GM23338 (cell line): ENCODE data around the gene PROCA1. TPM values are rescaled to one million over a fixed set of nuclear protein-coding genes. Genes with fewer than 3 reads are reported as not detected.
"Not testable (repeated sequence)": the region's sequence is repeated elsewhere in the genome, so short reads cannot be mapped to it uniquely, and the experiment has no call there.

Source experiments
- ATAC-seq: fragments of 200-7000 bp; cut with Tn5 transposase; 3 replicates; pipeline ENCODE4 v1.9.1; 2020
- DNase-seq: peaks from one replicate; pipeline ENCODE4 v3.0.0-alpha.2; 2015; ENCODE audit warnings: low spot score
- H2AFZ ChIP-seq: fragments of 200-600 bp; sonication (generic); 2 replicates; pipeline ENCODE4 v1.8.0; 2016; ENCODE audit warnings: antibody characterized with exemption, mild to moderate bottlenecking, moderate library complexity
- H3F3A ChIP-seq: fragments of 200-600 bp; sonication (generic); replicated peaks from 2 replicates; pipeline ENCODE4 v1.8.0; 2017; ENCODE audit warnings: antibody characterized with exemption, mixed run types, low read depth
- H3K27ac ChIP-seq: fragments of 200-600 bp; sonication (generic); 2 replicates; pipeline ENCODE4 v1.6.1; 2016; ENCODE audit warnings: low read depth
- H3K27me3 ChIP-seq: fragments of 200-600 bp; sonication (generic); 2 replicates; pipeline ENCODE4 v1.8.0; 2016; ENCODE audit warnings: mild to moderate bottlenecking, mixed run types, moderate library complexity; ENCODE audit not compliant: insufficient read depth
- H3K36me3 ChIP-seq: fragments of 200-600 bp; sonication (generic); 2 replicates; pipeline ENCODE4 v1.8.0; 2016; ENCODE audit warnings: mild to moderate bottlenecking; ENCODE audit not compliant: insufficient read depth
- H3K4me1 ChIP-seq: fragments of 200-600 bp; sonication (generic); 2 replicates; pipeline ENCODE4 v1.8.0; 2016; ENCODE audit warnings: mild to moderate bottlenecking, moderate library complexity; ENCODE audit not compliant: insufficient read depth
- H3K4me2 ChIP-seq: fragments of 200-600 bp; sonication (generic); 2 replicates; pipeline ENCODE4 v1.7.1; 2017; ENCODE audit warnings: mixed run types
- H3K4me3 ChIP-seq: fragments of 200-600 bp; sonication (generic); 2 replicates; pipeline ENCODE4 v1.6.1; 2016; ENCODE audit warnings: mixed run types
- H3K79me2 ChIP-seq: fragments of 200-600 bp; sonication (generic); replicated peaks from 2 replicates; pipeline ENCODE4 v1.8.0; 2017; ENCODE audit warnings: mild to moderate bottlenecking; ENCODE audit not compliant: insufficient read depth
- H3K9me2 ChIP-seq: fragments of 200-600 bp; sonication (generic); 2 replicates; pipeline ENCODE4 v1.8.0; 2017; ENCODE audit not compliant: insufficient read depth
- H4K20me1 ChIP-seq: fragments of 200-600 bp; sonication (generic); replicated peaks from 2 replicates; pipeline ENCODE4 v1.8.0; 2017; ENCODE audit warnings: mild to moderate bottlenecking; ENCODE audit not compliant: insufficient read depth
- H3K27ac Mint-ChIP-seq: 2 replicates; pipeline ENCODE4 v1.8.0; 2020; ENCODE audit warnings: inconsistent platforms, mild to moderate bottlenecking, moderate library complexity, mixed read lengths
- H3K27me3 Mint-ChIP-seq: 3 replicates; pipeline ENCODE4 v1.8.0; 2022; ENCODE audit warnings: low read depth, mild to moderate bottlenecking, moderate library complexity, mixed read lengths, inconsistent platforms; ENCODE audit not compliant: insufficient read depth, poor library complexity
- H3K36me3 Mint-ChIP-seq: 3 replicates; pipeline ENCODE4 v1.8.0; 2021; ENCODE audit warnings: low read depth, mild to moderate bottlenecking, inconsistent platforms, moderate library complexity, mixed read lengths
- H3K4me1 Mint-ChIP-seq: 3 replicates; pipeline ENCODE4 v1.8.0; 2020; ENCODE audit warnings: mild to moderate bottlenecking, inconsistent platforms, mixed read lengths
- H3K4me3 Mint-ChIP-seq: 3 replicates; pipeline ENCODE4 v1.8.0; 2021; ENCODE audit warnings: moderate library complexity, mild to moderate bottlenecking, inconsistent platforms, mixed read lengths
- H3K9me3 Mint-ChIP-seq: 3 replicates; pipeline ENCODE4 v1.8.0; 2020; ENCODE audit warnings: moderate library complexity, mild to moderate bottlenecking, inconsistent platforms, mixed read lengths
- CREB1 ChIP-seq: fragments of 250-450 bp; sonication (Bioruptor Pico); IDR thresholded peaks from 2 replicates; pipeline ENCODE4 v1.5.0; 2020; ENCODE audit warnings: low read depth, mild to moderate bottlenecking, moderate library complexity
- ETS1 ChIP-seq: IDR thresholded peaks from 2 replicates; pipeline ENCODE4 v1.6.1; 2016; ENCODE audit warnings: antibody characterized with exemption
- EZH2 ChIP-seq: fragments of 200-600 bp; sonication (generic); IDR thresholded peaks from one replicate; pipeline ENCODE4 v1.8.0; 2017; ENCODE audit warnings: antibody characterized with exemption, mild to moderate bottlenecking, low read depth; ENCODE audit not compliant: unreplicated experiment
- JUNB ChIP-seq: IDR thresholded peaks from one replicate; pipeline ENCODE4 v1.6.1; 2016; ENCODE audit warnings: antibody characterized with exemption; ENCODE audit not compliant: unreplicated experiment
- NANOG ChIP-seq: IDR thresholded peaks from 2 replicates; pipeline ENCODE4 v1.6.1; 2016; ENCODE audit warnings: antibody characterized with exemption, borderline replicate concordance
- POLR2AphosphoS5 ChIP-seq: IDR thresholded peaks from 2 replicates; pipeline ENCODE4 v1.6.1; 2016; ENCODE audit warnings: antibody characterized with exemption, low read depth
- REST ChIP-seq: IDR thresholded peaks from one replicate; pipeline ENCODE4 v1.6.1; 2018; ENCODE audit warnings: antibody characterized with exemption; ENCODE audit not compliant: unreplicated experiment
- STAT1 ChIP-seq: IDR thresholded peaks from one replicate; pipeline ENCODE4 v1.6.1; 2016; ENCODE audit warnings: antibody characterized with exemption; ENCODE audit not compliant: unreplicated experiment
- ZNF331 ChIP-seq: fragments of 250-450 bp; sonication (Bioruptor Pico); IDR thresholded peaks from 2 replicates; pipeline ENCODE4 v1.5.0; 2020; ENCODE audit warnings: low read depth, mild to moderate bottlenecking, moderate library complexity
- ZNF462 ChIP-seq: fragments of 250-450 bp; sonication (Bioruptor Pico); IDR thresholded peaks from 2 replicates; pipeline ENCODE4 v1.5.0; 2020; ENCODE audit warnings: mild to moderate bottlenecking, moderate library complexity
- polyA plus RNA-seq: library from polyadenylated mRNA; unstranded; fragments of >200 nt; fragmentation: Nextera tagmentation; extraction: Ambion mirVana; gene quantifications from 2 replicates; pipeline ENCODE4 v1.2.1, GENCODE V29; 2016
- total RNA-seq: library from RNA; depleted of rRNA; stranded (reverse); fragments of >200 nt; shearing (Covaris generic); gene quantifications from 2 replicates; pipeline ENCODE4 v1.2.3, GENCODE V29; 2014

The PROCA1 gene
- total and polyA plus RNA-seq, 2 experiments from 2014 or later = 11.3 to 14.4 TPM

- H3K4me3 Mint-ChIP-seq, H3K36me3 ChIP-seq, H4K20me1 ChIP-seq, H3K4me1 ChIP-seq, DNase-seq, H3K27ac Mint-ChIP-seq, H3K79me2 ChIP-seq, H3K27me3 ChIP-seq, H3K27me3 Mint-ChIP-seq, H3K4me2 ChIP-seq, H3K27ac ChIP-seq, H3K4me3 ChIP-seq, H3K9me3 Mint-ChIP-seq, H3K4me1 Mint-ChIP-seq, H3F3A ChIP-seq, H2AFZ ChIP-seq, H3K9me2 ChIP-seq, ATAC-seq: not testable (repeated sequence)
- H3K36me3 Mint-ChIP-seq = peaks cover 37% of the 10 kb centered on the region
Measured at GRCh38 chr17:28735913-28736769, 24.5 kb upstream of the PROCA1 start.

GRCh38 chr17:28735242-28735722, 23.6 kb upstream of the PROCA1 start:
- no peaks in the 10 kb centered on the region for H3K27me3 ChIP-seq
- H3K4me2 ChIP-seq = no peak overlapping the region
- H4K20me1 ChIP-seq = no peaks in the 10 kb centered on the region; the same call in 1 of the 2 replicates
- DNase-seq = no peak
- H3K27me3 Mint-ChIP-seq = peaks cover 7% of the 10 kb centered on the region
- H3K4me1 Mint-ChIP-seq = no peaks in the 10 kb centered on the region; the same call in 2 of the 3 replicates
- H3K4me3 ChIP-seq = no peak overlapping the region
- ATAC-seq = no peak; the same call in 2 of the 3 replicates
- peaks cover 37% of the 10 kb centered on the region for H3K36me3 Mint-ChIP-seq
- no peaks in the 10 kb centered on the region for H3K36me3 ChIP-seq
- no peaks in the 10 kb centered on the region for H3K9me2 ChIP-seq
- H3K4me1 ChIP-seq = no peaks in the 10 kb centered on the region
- no peaks in the 10 kb centered on the region for H3F3A ChIP-seq
- H3K79me2 ChIP-seq = no peaks in the 10 kb centered on the region; the same call in 1 of the 2 replicates
- H3K4me3 Mint-ChIP-seq = no peak overlapping the region
- H3K9me3 Mint-ChIP-seq = no peaks in the 10 kb centered on the region; the same call in 1 of the 3 replicates
- H3K27ac Mint-ChIP-seq = no peak overlapping the region
- H3K27ac ChIP-seq = no peak overlapping the region
- no peak overlapping the region for H2AFZ ChIP-seq
- TF ChIP-seq ETS1 (no peak), ZNF331 (CRISPR knock-in tag) (no peak), JUNB (no peak), NANOG (no peak), REST (no peak), EZH2 (no peak), CREB1 (CRISPR knock-in tag) (no peak), STAT1 (no peak), POLR2AphosphoS5 (no peak), ZNF462 (CRISPR knock-in tag) (no peak)
